Adipocyte (in vitro differentiated cells): Measurements from ENCODE around the gene JCAD.

ENCODE experiments used
- DNase-seq: peaks from one replicate; pipeline ENCODE4 v3.0.0-alpha.2; 2015; ENCODE audit warnings: low read depth
- H3K27me3 ChIP-seq: replicated peaks from 2 replicates; pipeline ENCODE4 v1.7.0; 2013; ENCODE audit warnings: mild to moderate bottlenecking, low read length, moderate library complexity; ENCODE audit not compliant: control insufficient read depth, insufficient read depth
- H3K36me3 ChIP-seq: 2 replicates; pipeline ENCODE4 v1.7.0; 2013; ENCODE audit warnings: low read length, mild to moderate bottlenecking, moderate library complexity; ENCODE audit not compliant: control insufficient read depth, insufficient read depth, severe bottlenecking
- H3K4me1 ChIP-seq: 2 replicates; pipeline ENCODE4 v1.7.0; 2013; ENCODE audit warnings: mild to moderate bottlenecking, low read length, moderate library complexity; ENCODE audit not compliant: control insufficient read depth, insufficient read depth
- H3K4me3 ChIP-seq: 2 replicates; pipeline ENCODE4 v1.7.0; 2013; ENCODE audit warnings: mild to moderate bottlenecking, low read length, moderate library complexity
- H3K9ac ChIP-seq: 2 replicates; pipeline ENCODE4 v1.7.0; 2013; ENCODE audit warnings: mild to moderate bottlenecking, low read length, moderate library complexity
- H3K9me3 ChIP-seq: 2 replicates; pipeline ENCODE4 v1.7.0; 2013; ENCODE audit warnings: mild to moderate bottlenecking, low read length, moderate library complexity; ENCODE audit not compliant: control insufficient read depth

Gene JCAD

GRCh38 chr10:30002426-30003266, 56.7 kb downstream of the JCAD start:
- Histone ChIP-seq H3K9ac (peak overlapping the region; percentile 73), H3K27me3 (no peaks in the 10 kb centered on the region), H3K9me3 (no peaks in the 10 kb centered on the region), H3K36me3 (no peaks in the 10 kb centered on the region), H3K4me3 (no peak overlapping the region), H3K4me1 (peaks cover 32% of the 10 kb centered on the region)
- peak; percentile 82 for DNase-seq

GRCh38 chr10:30000802-30001571, 58.4 kb downstream of the JCAD start:
- H3K9ac ChIP-seq, result peak overlapping the region; percentile 73
- no peaks in the 10 kb centered on the region for H3K36me3 ChIP-seq
- peak overlapping the region; percentile 39 for H3K4me3 ChIP-seq
- no peaks in the 10 kb centered on the region for H3K9me3 ChIP-seq
- H3K4me1 ChIP-seq, result peaks cover 32% of the 10 kb centered on the region
- DNase-seq, result peak; percentile 78
- H3K27me3 ChIP-seq, result peaks cover 10% of the 10 kb centered on the region

- H3K9me3 ChIP-seq, result no peaks in the 10 kb centered on the region
- peaks cover 35% of the 10 kb centered on the region for H3K4me1 ChIP-seq
- H3K9ac ChIP-seq, result no peak overlapping the region
- peak; percentile 92 for DNase-seq
- H3K27me3 ChIP-seq, result peaks cover 18% of the 10 kb centered on the region
- H3K36me3 ChIP-seq, result no peaks in the 10 kb centered on the region
- no peak overlapping the region for H3K4me3 ChIP-seq
Observed at GRCh38 chr10:29998142-29998808, 61.1 kb downstream of the JCAD start.

GRCh38 chr10:29994811-29995210, 64.6 kb downstream of the JCAD start:
- no peak overlapping the region for H3K4me3 ChIP-seq
- H3K9ac ChIP-seq, result no peak overlapping the region
- peaks cover 18% of the 10 kb centered on the region for H3K27me3 ChIP-seq
- no peaks in the 10 kb centered on the region for H3K36me3 ChIP-seq
- peaks cover 6% of the 10 kb centered on the region for H3K4me1 ChIP-seq
- H3K9me3 ChIP-seq, result no peaks in the 10 kb centered on the region
- DNase-seq, result no peak

- peaks cover 24% of the 10 kb centered on the region for H3K27me3 ChIP-seq
- no peaks in the 10 kb centered on the region for H3K36me3 ChIP-seq
- H3K9ac ChIP-seq, result no peak overlapping the region
- no peak overlapping the region for H3K4me3 ChIP-seq
- H3K9me3 ChIP-seq, result no peaks in the 10 kb centered on the region
- no peak for DNase-seq
- H3K4me1 ChIP-seq, result peaks cover 3% of the 10 kb centered on the region
Observed at GRCh38 chr10:29993319-29993915, 66.0 kb downstream of the JCAD start.

GRCh38 chr10:29992914-29993313, 66.5 kb downstream of the JCAD start:
- Histone ChIP-seq H3K9ac (no peak overlapping the region), H3K4me1 (peaks cover 3% of the 10 kb centered on the region), H3K36me3 (no peaks in the 10 kb centered on the region), H3K9me3 (no peaks in the 10 kb centered on the region), H3K4me3 (no peak overlapping the region), H3K27me3 (peaks cover 29% of the 10 kb centered on the region)
- DNase-seq, result no peak

GRCh38 chr10:29991382-29991781, 68.0 kb downstream of the JCAD start:
- H3K4me1 ChIP-seq, result peaks cover 3% of the 10 kb centered on the region
- peaks cover 22% of the 10 kb centered on the region for H3K27me3 ChIP-seq
- H3K4me3 ChIP-seq, result no peak overlapping the region
- H3K9ac ChIP-seq, result no peak overlapping the region
- no peak for DNase-seq
- H3K9me3 ChIP-seq, result no peaks in the 10 kb centered on the region
- H3K36me3 ChIP-seq, result no peaks in the 10 kb centered on the region

GRCh38 chr10:29987471-29987870, 71.9 kb downstream of the JCAD start:
- no peaks in the 10 kb centered on the region for H3K4me1 ChIP-seq
- H3K9ac ChIP-seq, result no peak overlapping the region
- peaks cover 14% of the 10 kb centered on the region for H3K27me3 ChIP-seq
- peaks cover 11% of the 10 kb centered on the region for H3K9me3 ChIP-seq
- H3K4me3 ChIP-seq, result no peak overlapping the region
- no peaks in the 10 kb centered on the region for H3K36me3 ChIP-seq
- no peak for DNase-seq

GRCh38 chr10:29982997-29983648, 76.3 kb downstream of the JCAD start:
- Histone ChIP-seq H3K9ac (no peak overlapping the region), H3K9me3 (peaks cover 14% of the 10 kb centered on the region), H3K4me3 (no peak overlapping the region), H3K4me1 (peaks cover 10% of the 10 kb centered on the region), H3K36me3 (no peaks in the 10 kb centered on the region), H3K27me3 (peaks cover 6% of the 10 kb centered on the region)
- DNase-seq, result no peak

- no peaks in the 10 kb centered on the region for H3K36me3 ChIP-seq
- peaks cover 14% of the 10 kb centered on the region for H3K9me3 ChIP-seq
- peaks cover 4% of the 10 kb centered on the region for H3K27me3 ChIP-seq
- peaks cover 10% of the 10 kb centered on the region for H3K4me1 ChIP-seq
- H3K9ac ChIP-seq, result no peak overlapping the region
- no peak for DNase-seq
- no peak overlapping the region for H3K4me3 ChIP-seq
Observed at GRCh38 chr10:29981510-29981909, 77.9 kb downstream of the JCAD start.
